Neural progenitor cell (in vitro differentiated cells): Measurements from ENCODE around the gene CYB5R3.

Experiments
- EZH2 ChIP-seq: fragments of 200-600 bp; sonication (generic); IDR thresholded peaks from 2 replicates; pipeline ENCODE4 v1.6.1; 2017; ENCODE audit warnings: antibody characterized with exemption, mild to moderate bottlenecking, moderate library complexity
- EZH2phosphoT487 ChIP-seq: fragments of 200-600 bp; sonication (generic); IDR thresholded peaks from 2 replicates; pipeline ENCODE4 v1.6.1; 2017; ENCODE audit warnings: antibody characterized with exemption
- TF ChIP-seq, protein P1 (sequence below): fragments of 200-600 bp; sonication (generic); IDR thresholded peaks from 2 replicates; pipeline ENCODE4 v1.5.1; 2017; ENCODE audit warnings: antibody characterized with exemption, mild to moderate bottlenecking

DNA sequence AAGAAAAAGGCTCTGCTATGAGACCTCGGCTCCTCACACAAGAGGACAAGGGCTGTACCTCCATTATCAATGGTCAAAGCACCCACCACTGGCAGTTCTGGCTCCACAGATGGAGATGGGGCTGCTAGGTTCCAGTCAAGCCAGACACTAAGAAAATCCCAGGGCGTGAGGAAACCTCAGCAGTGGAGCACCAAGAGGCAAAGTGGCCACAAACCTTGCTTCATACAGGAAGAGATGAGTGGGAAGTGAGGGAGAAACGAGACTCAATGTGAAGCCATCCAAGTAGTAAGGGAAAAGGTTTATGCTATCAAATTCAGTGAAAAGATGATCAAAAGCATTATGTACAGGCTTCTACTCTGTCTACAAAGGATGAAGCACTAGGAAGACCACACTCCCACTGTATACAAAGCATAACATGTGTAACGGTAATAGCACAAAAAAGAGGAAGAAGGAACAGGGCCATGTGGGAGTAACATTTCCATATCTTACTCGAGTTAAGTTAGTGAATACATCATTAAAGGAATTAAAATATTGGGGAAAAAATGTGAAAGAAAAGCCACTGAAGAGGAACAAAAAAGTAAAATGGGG lies 61.5 kb downstream of the CYB5R3 start:
- TF ChIP-seq, protein P1, sequence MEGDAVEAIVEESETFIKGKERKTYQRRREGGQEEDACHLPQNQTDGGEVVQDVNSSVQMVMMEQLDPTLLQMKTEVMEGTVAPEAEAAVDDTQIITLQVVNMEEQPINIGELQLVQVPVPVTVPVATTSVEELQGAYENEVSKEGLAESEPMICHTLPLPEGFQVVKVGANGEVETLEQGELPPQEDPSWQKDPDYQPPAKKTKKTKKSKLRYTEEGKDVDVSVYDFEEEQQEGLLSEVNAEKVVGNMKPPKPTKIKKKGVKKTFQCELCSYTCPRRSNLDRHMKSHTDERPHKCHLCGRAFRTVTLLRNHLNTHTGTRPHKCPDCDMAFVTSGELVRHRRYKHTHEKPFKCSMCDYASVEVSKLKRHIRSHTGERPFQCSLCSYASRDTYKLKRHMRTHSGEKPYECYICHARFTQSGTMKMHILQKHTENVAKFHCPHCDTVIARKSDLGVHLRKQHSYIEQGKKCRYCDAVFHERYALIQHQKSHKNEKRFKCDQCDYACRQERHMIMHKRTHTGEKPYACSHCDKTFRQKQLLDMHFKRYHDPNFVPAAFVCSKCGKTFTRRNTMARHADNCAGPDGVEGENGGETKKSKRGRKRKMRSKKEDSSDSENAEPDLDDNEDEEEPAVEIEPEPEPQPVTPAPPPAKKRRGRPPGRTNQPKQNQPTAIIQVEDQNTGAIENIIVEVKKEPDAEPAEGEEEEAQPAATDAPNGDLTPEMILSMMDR: no peak
- TF ChIP-seq EZH2 (no peak), EZH2phosphoT487 (no peak)
